Mesendoderm (in vitro differentiated cells): ENCODE data around the gene FAR1.
A peak's percentile ranks its signal among the peaks of the same experiment; 100 is the strongest.

Experiments used
- DNase-seq: peaks from one replicate; pipeline ENCODE4 v3.0.0; 2013
- H2AK5ac ChIP-seq: 2 replicates; pipeline ENCODE4 v1.6.1; 2013; ENCODE audit warnings: low read length, inconsistent platforms
- H2BK120ac ChIP-seq: 2 replicates; pipeline ENCODE4 v1.6.1; 2013; ENCODE audit warnings: low read depth, mild to moderate bottlenecking, low read length, moderate library complexity, mixed read lengths
- H2BK15ac ChIP-seq: replicated peaks from 2 replicates; pipeline ENCODE4 v1.6.1; 2013; ENCODE audit warnings: low read depth, mild to moderate bottlenecking, moderate library complexity
- H2BK5ac ChIP-seq: 2 replicates; pipeline ENCODE4 v1.6.1; 2013; ENCODE audit warnings: low read length, inconsistent platforms
- H3K18ac ChIP-seq: 2 replicates; pipeline ENCODE4 v1.6.1; 2013; ENCODE audit warnings: mild to moderate bottlenecking, low read length, mixed read lengths
- H3K23ac ChIP-seq: one replicate; pipeline ENCODE4 v1.6.1; 2013; ENCODE audit warnings: low read length
- H3K27ac ChIP-seq: 2 replicates; pipeline ENCODE4 v1.5.1; 2013; ENCODE audit warnings: low read depth, mild to moderate bottlenecking, inconsistent platforms, low read length, moderate library complexity
- H3K27me3 ChIP-seq: 2 replicates; pipeline ENCODE4 v1.6.1; 2013; ENCODE audit warnings: low read length, control low read depth, mild to moderate bottlenecking, inconsistent platforms; ENCODE audit not compliant: insufficient read depth, poor library complexity
- H3K36me3 ChIP-seq: 2 replicates; pipeline ENCODE4 v1.6.1; 2013; ENCODE audit warnings: low read length, inconsistent platforms; ENCODE audit not compliant: control insufficient read depth, insufficient read depth
- H3K4ac ChIP-seq: one replicate; pipeline ENCODE4 v1.6.1; 2013; ENCODE audit warnings: low read depth, mild to moderate bottlenecking, low read length, moderate library complexity
- H3K4me1 ChIP-seq: 2 replicates; pipeline ENCODE4 v1.6.1; 2013; ENCODE audit warnings: low read depth, low read length, inconsistent platforms; ENCODE audit not compliant: control insufficient read depth
- H3K4me2 ChIP-seq: 2 replicates; pipeline ENCODE4 v1.6.1; 2013; ENCODE audit warnings: low read length
- H3K4me3 ChIP-seq: 2 replicates; pipeline ENCODE4 v1.5.1; 2013; ENCODE audit warnings: mild to moderate bottlenecking, low read length
- H3K56ac ChIP-seq: one replicate; pipeline ENCODE4 v1.6.1; 2013; ENCODE audit warnings: low read length
- H3K79me1 ChIP-seq: 2 replicates; pipeline ENCODE4 v1.6.1; 2013; ENCODE audit warnings: low read length, inconsistent platforms
- H3K79me2 ChIP-seq: 2 replicates; pipeline ENCODE4 v1.6.1; 2013; ENCODE audit warnings: mild to moderate bottlenecking, low read length; ENCODE audit not compliant: control insufficient read depth, insufficient read depth
- H3K9ac ChIP-seq: 2 replicates; pipeline ENCODE4 v1.6.1; 2013; ENCODE audit warnings: low read length, inconsistent platforms
- H4K5ac ChIP-seq: one replicate; pipeline ENCODE4 v1.6.1; 2013; ENCODE audit warnings: low read length
- H4K8ac ChIP-seq: one replicate; pipeline ENCODE4 v1.6.1; 2013; ENCODE audit warnings: low read depth, mild to moderate bottlenecking, control low read depth, low read length, moderate library complexity
- WGBS: extraction: QIAGEN DNeasy Blood & Tissue Kit; methylation state at CpG from one replicate; pipeline ENCODE4 v1.1.7; 2013; ENCODE audit warnings: low lambda C conversion rate, missing lambda C conversion rate; ENCODE audit not compliant: insufficient coverage; ENCODE audit errors: extremely low coverage; 5-methylcytosine and 5-hydroxymethylcytosine counted together

The FAR1 gene

GRCh38 chr11:13762718-13763117, 94.2 kb downstream of the FAR1 start:
- no peaks in the 10 kb centered on the region for H3K27me3 ChIP-seq
- no peaks in the 10 kb centered on the region for H3K79me1 ChIP-seq
- no peak overlapping the region for H2BK120ac ChIP-seq
- no peak overlapping the region for H4K5ac ChIP-seq
- H3K36me3 ChIP-seq, result no peaks in the 10 kb centered on the region
- H3K4me1 ChIP-seq, result peaks cover 4% of the 10 kb centered on the region
- no peak overlapping the region for H3K9ac ChIP-seq
- no peak overlapping the region for H3K56ac ChIP-seq
- no peak overlapping the region for H2AK5ac ChIP-seq
- no peak overlapping the region for H3K23ac ChIP-seq
- no CpG with 5 or more reads among the region's 4 CpGs for WGBS
- no peaks in the 10 kb centered on the region for H3K79me2 ChIP-seq
- no peak overlapping the region for H2BK5ac ChIP-seq
- no peak overlapping the region for H3K27ac ChIP-seq
- H4K8ac ChIP-seq, result no peak overlapping the region
- no peak overlapping the region for H3K4me3 ChIP-seq
- H3K18ac ChIP-seq, result no peak overlapping the region
- DNase-seq, result no peak
- no peak overlapping the region for H3K4me2 ChIP-seq
- no peak overlapping the region for H3K4ac ChIP-seq
- no peak overlapping the region for H2BK15ac ChIP-seq

GRCh38 chr11:13763341-13763740, 94.9 kb downstream of the FAR1 start:
- Histone ChIP-seq H3K36me3 (no peaks in the 10 kb centered on the region), H3K4me2 (no peak overlapping the region)
- WGBS, result no CpG with 5 or more reads among the region's 3 CpGs

GRCh38 chr11:13765886-13766285, 97.4 kb downstream of the FAR1 start:
- H3K36me3 ChIP-seq, result no peaks in the 10 kb centered on the region
- H3K4me3 ChIP-seq, result no peak overlapping the region
- no peaks in the 10 kb centered on the region for H3K79me1 ChIP-seq
- no peak overlapping the region for H4K5ac ChIP-seq
- DNase-seq, result peak; percentile 71
- H3K27me3 ChIP-seq, result no peaks in the 10 kb centered on the region
- no peak overlapping the region for H3K27ac ChIP-seq
- no peak overlapping the region for H3K56ac ChIP-seq
- H3K79me2 ChIP-seq, result no peaks in the 10 kb centered on the region
- H2BK120ac ChIP-seq, result no peak overlapping the region
- H3K4ac ChIP-seq, result no peak overlapping the region
- H3K9ac ChIP-seq, result no peak overlapping the region
- H4K8ac ChIP-seq, result no peak overlapping the region
- no CpG with 5 or more reads among the region's 3 CpGs for WGBS
- H2AK5ac ChIP-seq, result no peak overlapping the region
- no peak overlapping the region for H2BK5ac ChIP-seq
- peaks cover 4% of the 10 kb centered on the region for H3K4me1 ChIP-seq
- no peak overlapping the region for H3K18ac ChIP-seq
- no peak overlapping the region for H2BK15ac ChIP-seq
- no peak overlapping the region for H3K23ac ChIP-seq
- no peak overlapping the region for H3K4me2 ChIP-seq

More at GRCh38 chr11:13763341-13763740, 94.9 kb downstream of the FAR1 start:
- no peak overlapping the region for H2BK5ac ChIP-seq
- H3K9ac ChIP-seq, result no peak overlapping the region
- H3K79me2 ChIP-seq, result no peaks in the 10 kb centered on the region
- H3K4me3 ChIP-seq, result no peak overlapping the region
- no peak overlapping the region for H3K4ac ChIP-seq
- no peaks in the 10 kb centered on the region for H3K27me3 ChIP-seq
- no peak overlapping the region for H2BK15ac ChIP-seq
- H3K18ac ChIP-seq, result no peak overlapping the region
- H2BK120ac ChIP-seq, result no peak overlapping the region
- no peak overlapping the region for H2AK5ac ChIP-seq
- no peaks in the 10 kb centered on the region for H3K79me1 ChIP-seq
- no peak overlapping the region for H4K5ac ChIP-seq
- H3K27ac ChIP-seq, result no peak overlapping the region
- H3K23ac ChIP-seq, result no peak overlapping the region
- no peak overlapping the region for H3K56ac ChIP-seq
- DNase-seq, result no peak
- H3K4me1 ChIP-seq, result peaks cover 4% of the 10 kb centered on the region
- H4K8ac ChIP-seq, result no peak overlapping the region

GRCh38 chr11:13767471-13767870, 99.0 kb downstream of the FAR1 start:
- H3K4me3 ChIP-seq, result no peak overlapping the region
- H3K23ac ChIP-seq, result no peak overlapping the region
- H3K18ac ChIP-seq, result no peak overlapping the region
- no peak overlapping the region for H3K4ac ChIP-seq
- no peaks in the 10 kb centered on the region for H3K27me3 ChIP-seq
- no peak overlapping the region for H2AK5ac ChIP-seq
- no peaks in the 10 kb centered on the region for H3K79me1 ChIP-seq
- no peak overlapping the region for H2BK120ac ChIP-seq
- no peak overlapping the region for H3K9ac ChIP-seq
- no peak overlapping the region for H3K56ac ChIP-seq
- H4K8ac ChIP-seq, result no peak overlapping the region
- no peaks in the 10 kb centered on the region for H3K79me2 ChIP-seq
- no peak overlapping the region for H3K27ac ChIP-seq
- no peak overlapping the region for H2BK5ac ChIP-seq
- no peak overlapping the region for H2BK15ac ChIP-seq
- no CpG with 5 or more reads among the region's 1 CpG for WGBS
- H3K4me1 ChIP-seq, result peaks cover 4% of the 10 kb centered on the region
- no peaks in the 10 kb centered on the region for H3K36me3 ChIP-seq
- no peak for DNase-seq
- H4K5ac ChIP-seq, result no peak overlapping the region
- H3K4me2 ChIP-seq, result no peak overlapping the region

- no peak overlapping the region for H3K4me3 ChIP-seq
- no peak overlapping the region for H2AK5ac ChIP-seq
- H2BK5ac ChIP-seq, result no peak overlapping the region
- no peak overlapping the region for H3K4me2 ChIP-seq
- no peaks in the 10 kb centered on the region for H3K79me2 ChIP-seq
- no peak overlapping the region for H4K8ac ChIP-seq
- no peak overlapping the region for H3K18ac ChIP-seq
- no peak overlapping the region for H2BK120ac ChIP-seq
- H3K4me1 ChIP-seq, result peaks cover 4% of the 10 kb centered on the region
- H3K4ac ChIP-seq, result no peak overlapping the region
- no peak overlapping the region for H3K9ac ChIP-seq
- no CpG with 5 or more reads among the region's 2 CpGs for WGBS
- no peak for DNase-seq
- no peak overlapping the region for H2BK15ac ChIP-seq
- H3K56ac ChIP-seq, result no peak overlapping the region
- H3K79me1 ChIP-seq, result no peaks in the 10 kb centered on the region
- no peak overlapping the region for H3K23ac ChIP-seq
- no peak overlapping the region for H3K27ac ChIP-seq
- no peak overlapping the region for H4K5ac ChIP-seq
- no peaks in the 10 kb centered on the region for H3K27me3 ChIP-seq
- no peaks in the 10 kb centered on the region for H3K36me3 ChIP-seq
Measured at GRCh38 chr11:13769188-13769587, 100.7 kb downstream of the FAR1 start.

GRCh38 chr11:13771151-13771550, 102.7 kb downstream of the FAR1 start:
- Histone ChIP-seq H2BK5ac (no peak overlapping the region), H4K5ac (no peak overlapping the region), H3K56ac (no peak overlapping the region), H2AK5ac (no peak overlapping the region), H2BK120ac (no peak overlapping the region), H3K9ac (no peak overlapping the region), H3K79me1 (no peaks in the 10 kb centered on the region), H3K4me1 (no peaks in the 10 kb centered on the region), H3K4ac (no peak overlapping the region), H3K27ac (no peak overlapping the region), H3K27me3 (no peaks in the 10 kb centered on the region), H3K23ac (no peak overlapping the region), H2BK15ac (no peak overlapping the region), H3K4me2 (no peak overlapping the region), H3K18ac (no peak overlapping the region), H3K36me3 (no peaks in the 10 kb centered on the region), H4K8ac (no peak overlapping the region), H3K79me2 (no peaks in the 10 kb centered on the region), H3K4me3 (no peak overlapping the region)
- no peak for DNase-seq
- WGBS, result no CpG with 5 or more reads among the region's 3 CpGs
